GM21390 (cell line): ENCODE measurements around the gene GNAZ.
"Not testable (repeated sequence)": the region's sequence is repeated elsewhere in the genome, so short reads cannot be mapped to it uniquely, and the experiment has no call there.

Experiments used
- ATAC-seq: cut with Tn5 transposase; IDR thresholded peaks from one replicate; pipeline ENCODE4 v1.9.1; 2021; ENCODE audit not compliant: unreplicated experiment

The GNAZ gene

DNA sequence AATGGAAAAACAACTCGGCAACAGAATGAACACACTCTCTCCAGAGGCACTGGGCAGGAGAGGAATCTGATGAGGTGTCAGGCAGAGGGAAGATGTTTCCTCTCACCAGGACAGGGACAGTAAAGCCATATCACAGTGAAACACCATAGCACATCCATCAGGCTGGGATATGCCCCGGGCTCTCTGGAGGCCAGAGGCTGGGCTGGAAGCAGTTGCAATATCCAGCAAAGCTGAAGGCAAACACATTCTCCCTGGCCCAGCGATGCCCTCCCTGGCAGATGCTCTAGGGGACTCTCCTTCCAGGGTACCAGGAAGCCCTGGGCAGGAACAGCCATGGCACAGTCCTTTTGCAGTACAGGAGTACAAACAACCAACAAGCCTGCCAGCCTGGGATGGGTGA lies 60.4 kb downstream of the GNAZ start:
- no peak for ATAC-seq

DNA sequence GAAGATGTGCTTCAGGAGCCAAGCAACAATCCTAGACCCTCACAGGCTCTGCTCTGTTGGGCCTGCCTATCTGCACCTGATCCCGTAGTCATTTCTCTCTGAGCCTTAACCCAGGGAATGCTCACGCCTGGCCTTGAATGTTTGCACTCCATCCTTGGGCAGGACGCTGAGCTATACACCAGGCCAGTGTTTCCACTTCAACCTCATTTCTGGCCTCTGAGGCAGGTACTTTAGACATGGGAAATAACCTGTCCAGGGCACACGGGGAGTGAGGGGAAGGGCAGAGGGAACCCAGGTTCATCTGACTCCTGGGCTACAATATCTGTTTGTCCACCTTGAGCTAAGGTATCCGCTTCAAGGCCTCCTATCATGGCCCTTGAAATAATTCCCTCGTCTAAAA lies 61.6 kb downstream of the GNAZ start:
- no peak for ATAC-seq

DNA sequence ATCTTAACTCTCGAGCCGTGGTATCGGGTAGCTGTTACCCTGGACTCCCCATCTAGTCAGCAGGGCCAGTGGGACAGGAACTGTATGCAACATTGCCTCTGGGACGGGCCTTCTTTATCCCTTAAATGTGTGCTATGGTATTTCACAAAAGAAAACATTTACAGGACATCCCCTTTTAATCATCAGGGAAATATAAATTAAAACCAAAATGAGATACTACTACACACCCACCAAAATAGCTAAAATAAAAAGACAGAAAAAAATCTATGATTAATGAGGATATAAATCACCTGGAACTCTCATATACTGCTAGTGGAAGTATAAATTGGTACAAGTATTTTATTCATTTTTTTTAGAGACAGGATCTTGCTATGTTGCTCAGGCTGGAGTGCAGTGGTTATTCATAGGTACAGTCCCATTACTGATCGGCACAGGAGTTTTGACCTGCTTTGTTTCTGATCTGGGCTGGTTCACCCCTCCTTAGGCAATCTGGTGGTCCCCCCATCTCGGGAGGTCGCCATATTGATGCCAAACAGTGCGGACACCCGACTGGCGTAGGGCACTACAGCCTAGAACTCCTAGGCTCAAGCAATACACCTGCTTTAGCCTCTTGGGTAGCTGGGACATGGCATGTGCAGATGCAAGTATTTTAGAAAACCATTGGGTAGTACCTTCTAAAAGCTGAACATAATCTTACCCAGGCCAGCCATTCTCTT lies 62.2 kb downstream of the GNAZ start:
- ATAC-seq, result no peak

DNA sequence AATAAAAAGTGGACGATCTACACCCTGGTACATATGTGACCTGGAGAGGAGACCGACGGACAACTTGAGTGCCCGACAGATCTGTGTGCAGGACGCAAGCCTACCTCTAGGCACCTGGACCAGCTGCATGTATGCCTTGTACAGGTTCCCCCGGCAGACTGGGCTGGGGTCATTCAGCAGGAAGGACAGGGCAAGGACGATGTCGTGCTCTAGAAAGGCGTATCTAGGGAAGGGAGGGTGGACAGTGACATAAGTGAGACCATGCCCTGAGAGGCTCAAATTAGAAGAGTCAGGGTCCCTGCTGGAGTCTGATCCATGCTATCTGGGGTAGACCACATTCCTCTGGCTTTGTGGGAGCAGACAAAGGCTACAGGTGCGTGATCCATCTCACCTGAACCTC lies 63.6 kb downstream of the GNAZ start:
- no peak for ATAC-seq

DNA sequence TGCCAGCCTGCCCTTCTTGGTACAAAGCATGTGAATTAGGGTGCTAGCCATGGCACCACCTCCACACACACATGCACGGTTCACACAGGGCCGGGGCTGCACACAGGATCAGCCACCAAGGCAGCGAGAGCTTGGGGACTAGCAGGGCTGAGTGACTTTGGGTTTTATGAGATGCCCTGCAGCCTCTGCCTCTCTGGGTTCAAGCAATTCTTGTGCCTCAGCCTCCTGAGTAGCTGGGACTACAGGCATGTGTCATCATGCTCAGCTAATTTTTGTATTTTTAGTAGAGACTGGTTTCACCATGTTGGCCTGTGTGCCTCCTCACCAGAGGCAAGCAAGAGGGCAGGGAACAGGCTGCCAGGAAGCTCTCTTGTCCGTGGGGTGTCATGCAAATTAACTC lies 66.7 kb downstream of the GNAZ start:
- not testable (repeated sequence) for ATAC-seq

DNA sequence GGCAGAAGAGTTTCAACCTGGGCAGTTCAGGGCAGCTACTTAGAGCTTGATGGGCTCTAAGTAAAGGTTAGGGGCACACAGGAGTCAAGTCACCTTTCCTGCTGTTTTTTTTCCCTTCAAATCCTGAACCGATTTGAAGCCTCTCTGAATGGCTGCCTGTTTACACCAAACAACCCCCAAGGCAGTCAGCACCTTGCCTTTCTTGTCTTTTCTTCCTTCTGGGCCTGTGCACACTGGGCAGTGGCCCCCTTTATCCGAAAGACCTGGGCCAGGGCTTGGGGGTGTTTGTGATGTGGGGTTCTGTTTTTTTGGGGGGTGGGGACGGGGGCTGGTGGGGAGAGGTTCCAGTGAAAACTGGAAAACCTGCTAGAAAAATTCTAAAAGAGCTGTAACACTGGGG lies 67.1 kb downstream of the GNAZ start:
- no peak for ATAC-seq

DNA sequence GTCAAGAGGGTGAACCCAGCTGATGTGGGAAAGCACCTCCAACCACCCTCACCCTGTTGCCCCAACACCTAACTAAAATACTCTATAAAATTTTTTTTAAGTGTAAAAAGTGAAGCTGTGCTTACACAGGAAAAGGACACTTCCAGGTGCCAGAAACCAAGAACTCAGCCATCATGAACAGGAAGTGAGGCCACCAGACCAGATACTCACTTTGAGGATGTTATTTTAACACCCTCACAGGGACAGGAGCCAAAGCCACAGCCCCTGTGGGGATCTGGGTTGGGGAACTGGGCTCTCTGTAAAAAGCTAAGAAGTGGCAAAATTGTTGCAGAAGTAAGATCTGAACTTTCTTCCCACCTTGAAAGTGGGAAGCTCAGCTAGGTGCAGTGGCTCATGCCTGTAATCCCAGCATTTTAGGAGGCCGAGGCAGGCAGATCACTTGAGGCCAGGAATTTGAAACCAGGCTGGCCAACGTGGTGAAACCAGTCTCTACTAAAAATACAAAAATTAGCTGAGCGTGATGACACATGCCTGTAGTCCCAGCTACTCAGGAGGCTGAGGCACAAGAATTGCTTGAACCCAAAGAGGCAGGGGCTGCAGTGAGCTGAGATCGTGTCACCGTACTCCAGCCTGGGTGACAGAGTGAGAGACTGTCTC lies 67.7 kb downstream of the GNAZ start:
- ATAC-seq, result peak; percentile 49

DNA sequence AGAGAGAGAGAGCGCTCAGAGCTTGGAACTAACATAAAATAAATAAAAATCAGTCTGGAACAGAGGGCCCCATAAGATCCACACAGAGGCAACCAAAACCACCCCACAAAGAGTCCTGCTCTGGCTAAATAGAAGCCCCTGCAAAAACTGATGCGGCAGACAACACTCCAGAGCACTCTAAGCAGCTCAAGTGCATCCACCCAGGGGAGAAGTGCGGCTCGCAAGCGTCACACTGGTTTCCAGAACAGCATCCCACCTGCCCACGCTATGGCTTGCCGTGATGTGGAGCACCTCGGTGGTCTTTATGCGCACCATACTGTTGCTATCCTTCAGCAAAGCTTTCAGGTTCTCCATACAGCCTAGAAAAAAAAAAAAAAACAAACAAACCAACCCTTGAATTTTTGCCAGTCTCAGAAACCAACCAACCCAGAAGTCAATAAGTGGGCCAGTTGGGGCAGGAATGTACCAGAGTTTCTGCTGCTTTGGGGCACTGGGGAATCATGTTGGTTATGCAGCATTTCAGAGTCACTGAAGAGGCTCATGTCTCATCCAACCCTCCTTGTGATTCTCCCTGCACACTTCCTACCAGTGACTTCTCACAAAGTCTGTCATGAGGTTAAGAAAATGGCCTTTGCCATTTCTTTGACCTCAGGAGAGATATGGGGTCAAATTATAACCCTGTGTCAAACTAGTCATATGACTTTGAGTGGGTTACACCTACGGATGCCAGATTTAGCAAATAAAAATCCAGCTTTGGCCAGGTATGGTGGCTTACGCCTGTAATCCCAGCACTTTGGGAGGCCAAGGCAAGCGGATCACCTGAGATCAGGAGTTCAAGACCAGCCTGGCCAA lies 68.5 kb downstream of the GNAZ start:
- ATAC-seq, result no peak

DNA sequence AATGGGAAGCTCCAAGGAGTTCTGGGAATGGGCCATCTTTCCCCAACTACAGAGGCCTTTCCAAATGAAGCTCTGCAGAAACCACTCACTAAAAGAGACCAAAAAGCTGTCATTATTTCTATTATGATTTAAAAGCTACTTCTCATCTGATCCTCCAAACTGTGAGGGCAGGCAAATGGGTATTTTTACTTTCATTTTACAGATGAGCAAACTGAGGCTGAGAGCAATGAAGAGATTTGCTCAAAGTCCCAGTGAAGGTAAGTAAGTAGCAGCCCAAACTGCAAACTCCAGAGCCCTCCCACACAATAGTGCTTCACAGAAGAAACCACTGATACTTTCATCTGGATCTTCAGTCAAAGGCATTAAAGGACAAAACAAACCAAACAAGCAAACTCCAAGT lies 70.1 kb downstream of the GNAZ start:
- ATAC-seq, result no peak

DNA sequence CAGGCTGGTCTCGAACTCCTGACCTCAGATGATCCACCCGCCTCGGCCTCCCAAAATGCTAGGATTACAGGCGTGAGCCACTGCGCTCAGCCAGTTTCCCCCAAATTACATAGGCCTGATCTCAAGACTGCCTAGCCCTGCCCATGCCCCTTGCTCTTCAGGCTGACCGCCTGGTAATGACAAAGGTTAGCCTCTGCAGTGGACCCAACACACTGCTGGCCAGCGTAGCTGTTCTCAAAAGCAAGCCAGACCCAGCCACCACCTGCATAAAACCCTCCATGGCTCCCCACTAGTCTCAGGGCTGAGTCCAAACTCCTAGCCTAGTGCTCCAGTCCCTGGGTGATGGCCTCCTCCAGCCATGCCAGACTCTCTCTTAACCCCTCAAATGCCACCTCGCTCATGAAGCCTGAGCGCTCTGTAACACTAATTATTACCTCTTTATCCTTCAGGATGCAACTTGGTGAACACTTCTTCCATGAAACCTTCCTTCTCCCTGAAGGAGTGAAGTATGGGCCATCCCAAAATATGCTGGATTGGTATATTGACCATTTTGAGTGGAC lies 72.3 kb downstream of the GNAZ start:
- ATAC-seq, result no peak

DNA sequence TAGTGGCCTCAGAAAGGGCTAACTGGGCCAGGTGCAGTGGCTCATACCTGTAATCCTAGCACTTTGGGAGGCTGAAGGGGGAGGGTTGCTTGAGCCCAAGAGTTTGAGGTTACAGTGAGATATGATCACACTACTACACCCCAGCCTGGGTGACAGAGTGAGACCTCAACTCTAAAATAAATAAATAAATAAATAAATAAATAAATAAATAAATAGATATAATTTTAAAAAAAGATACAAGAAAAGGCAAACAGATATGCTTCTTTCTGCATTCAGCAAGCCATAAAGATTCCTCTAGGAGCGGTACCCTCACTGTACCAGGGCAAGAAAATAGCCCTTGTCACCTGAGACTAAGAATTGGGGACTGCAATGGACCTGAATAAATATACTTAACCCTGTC lies 72.8 kb downstream of the GNAZ start:
- ATAC-seq, result no peak

DNA sequence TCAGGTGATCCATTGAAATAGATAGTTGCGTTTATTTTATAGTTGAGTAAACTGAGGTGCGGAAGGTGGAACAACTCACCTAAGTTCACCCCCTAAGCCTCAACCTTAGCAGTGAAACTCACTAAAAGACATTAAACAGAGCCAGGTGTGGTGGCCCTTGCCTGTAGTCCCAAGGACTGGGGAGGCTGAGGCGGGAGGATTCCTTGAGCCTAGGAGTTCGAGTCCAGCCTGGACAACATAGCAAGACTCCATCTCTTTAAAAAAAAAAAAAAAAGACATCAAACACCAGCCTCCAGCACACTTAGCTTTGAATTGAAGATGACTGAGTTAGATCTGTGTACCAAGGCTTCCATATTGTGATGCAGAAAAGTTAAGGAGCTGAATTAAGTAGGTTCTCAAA lies 74.1 kb downstream of the GNAZ start:
- ATAC-seq, result no peak

DNA sequence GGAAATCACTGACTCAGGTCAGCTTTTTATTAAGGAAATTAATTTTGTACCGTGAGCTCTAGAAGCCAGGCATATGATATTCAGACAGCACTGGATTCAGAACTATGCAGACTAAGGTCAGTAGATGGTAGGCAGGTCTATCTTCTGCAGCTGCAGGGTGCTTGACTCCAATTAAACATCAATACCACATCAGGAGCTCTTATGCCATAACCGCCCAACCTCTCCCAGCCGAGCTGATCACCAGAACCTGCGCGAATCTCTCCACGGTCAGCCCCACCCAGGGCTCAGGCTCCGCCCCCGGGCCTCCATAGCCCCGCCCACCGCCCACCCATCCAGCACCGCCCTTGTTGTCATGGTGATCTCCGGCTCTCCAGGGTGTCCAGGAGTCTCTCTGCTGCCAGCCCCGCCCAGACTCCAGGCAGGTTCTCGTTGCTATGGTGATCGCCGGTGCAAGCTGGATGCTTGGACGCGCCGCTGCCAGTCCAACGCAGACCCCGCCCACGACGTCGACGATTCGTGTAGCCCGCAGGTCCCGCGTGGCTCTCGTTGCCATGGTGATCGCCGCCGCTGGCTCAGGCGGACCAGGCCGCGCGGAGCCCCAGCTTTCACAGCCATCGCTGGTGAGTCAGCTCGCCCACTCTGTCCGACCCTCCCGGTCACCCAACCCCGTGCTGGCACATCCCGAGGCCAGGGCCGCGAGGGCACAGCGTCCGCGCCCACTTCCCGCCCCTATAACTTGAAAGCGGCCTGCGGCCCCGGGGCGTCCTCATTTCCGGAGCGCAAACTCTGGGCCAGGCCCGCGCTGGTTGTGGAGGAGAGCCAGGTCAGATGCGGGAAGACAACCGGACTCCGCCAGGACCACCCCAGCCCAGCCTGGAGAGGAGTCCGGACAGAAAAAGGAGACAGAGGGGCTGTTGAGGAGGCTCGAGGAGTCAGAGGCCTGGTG lies 74.9 kb downstream of the GNAZ start, which contains the start of gene RAB36:
RAB36 (plus strand) TSS at position 546 of the 946 bp plus-strand sequence. CDS start 1,140 bp downstream, outside the sequence.
- ATAC-seq, result no peak

DNA sequence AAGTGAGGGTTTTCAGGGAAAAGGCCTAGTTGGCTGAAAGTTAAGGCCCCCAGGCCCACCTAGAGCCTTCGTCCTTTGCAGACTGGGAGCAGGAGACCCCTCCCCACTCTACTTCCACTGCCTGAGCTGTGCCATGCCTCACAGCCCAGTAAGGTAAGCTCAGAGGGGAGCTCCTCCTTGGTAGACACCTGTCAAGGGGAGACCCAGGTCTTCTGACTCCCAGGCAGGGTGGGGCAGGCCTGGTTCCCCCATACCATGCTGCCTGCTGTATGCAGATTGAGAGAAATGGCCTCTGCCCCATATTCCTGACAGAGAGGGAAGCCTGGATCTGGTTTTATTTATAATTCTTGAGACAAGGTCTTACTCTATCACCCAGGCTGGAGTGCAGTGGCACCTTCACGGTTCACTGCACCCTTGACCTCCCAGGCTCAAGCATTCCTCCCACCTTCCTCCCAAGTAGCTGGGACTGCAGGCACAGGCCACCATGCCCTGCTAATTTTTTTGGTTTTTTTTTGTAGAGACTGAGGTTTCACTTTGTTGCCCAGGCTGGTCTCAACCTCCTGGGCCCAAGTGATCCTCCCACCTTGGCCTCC lies 75.7 kb downstream of the GNAZ start:
- no peak for ATAC-seq

DNA sequence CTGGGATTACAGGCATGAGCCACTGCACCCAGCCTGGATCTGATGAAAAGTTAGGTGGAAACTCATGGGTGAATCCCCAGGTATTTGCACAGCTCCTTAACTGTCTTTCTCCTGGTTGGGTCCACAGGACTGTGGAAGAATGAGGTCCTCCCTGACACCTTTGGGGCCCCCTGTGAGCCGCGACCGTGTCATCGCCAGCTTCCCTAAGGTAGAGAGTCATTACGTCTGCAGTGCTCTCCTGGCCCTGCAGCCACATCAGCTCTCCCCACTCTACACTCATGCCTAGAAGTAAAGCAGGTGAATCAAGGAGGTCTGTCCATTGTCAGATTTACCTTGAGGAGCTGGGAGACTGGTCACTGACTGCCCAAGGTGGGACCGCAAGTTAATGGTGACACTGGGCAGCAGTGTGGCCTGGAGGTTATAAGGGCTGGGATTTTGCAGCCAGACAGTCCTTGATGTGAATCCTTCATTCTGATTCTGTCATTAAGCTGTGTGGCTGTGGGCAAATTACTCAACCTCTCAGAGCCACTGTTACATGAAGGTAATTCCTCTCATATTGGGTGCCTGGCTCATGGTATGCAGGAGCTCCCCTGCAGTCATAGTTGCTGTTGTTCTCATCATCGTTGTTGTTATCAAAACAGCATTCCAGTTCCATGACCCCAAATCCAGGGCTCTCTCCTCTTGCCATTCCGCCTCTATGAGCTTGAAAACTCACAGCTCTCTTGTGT lies 76.3 kb downstream of the GNAZ start:
- no peak for ATAC-seq

DNA sequence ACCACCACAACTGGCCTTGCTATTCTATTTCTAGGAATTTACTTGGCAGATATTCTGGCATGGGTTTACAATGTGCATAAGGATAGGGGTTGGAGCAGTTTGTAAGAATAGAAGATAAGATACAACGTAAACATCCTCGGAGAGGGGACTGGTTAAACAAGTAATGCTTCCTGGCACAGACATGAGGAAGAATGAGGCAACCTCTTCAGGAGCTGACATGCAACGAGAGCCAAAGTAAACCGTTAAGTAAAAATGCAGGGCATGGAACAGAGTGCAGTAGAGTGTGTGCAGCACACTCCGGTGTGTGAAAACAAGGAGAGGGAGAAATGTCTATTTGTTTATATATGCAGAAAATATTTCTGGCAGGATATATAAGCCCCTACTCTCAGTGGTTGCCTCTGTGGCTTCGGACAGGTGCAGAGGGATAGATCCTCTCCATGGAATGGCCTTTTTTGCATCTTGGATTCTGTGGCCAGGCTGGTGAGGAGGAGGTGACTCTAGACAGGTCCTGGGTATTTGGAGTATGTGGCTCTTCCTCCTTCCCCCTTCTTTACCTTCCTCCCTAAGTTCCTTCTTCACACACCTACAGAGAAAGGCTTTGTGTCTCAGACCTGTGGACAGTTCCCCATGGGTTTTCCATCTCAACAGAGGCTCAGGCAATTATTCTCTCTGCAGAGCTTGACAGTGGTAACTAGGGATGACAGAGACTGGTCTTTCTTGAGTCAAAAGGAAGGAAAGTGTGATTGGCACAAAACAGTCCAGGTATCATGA lies 77.5 kb downstream of the GNAZ start:
- no peak for ATAC-seq

DNA sequence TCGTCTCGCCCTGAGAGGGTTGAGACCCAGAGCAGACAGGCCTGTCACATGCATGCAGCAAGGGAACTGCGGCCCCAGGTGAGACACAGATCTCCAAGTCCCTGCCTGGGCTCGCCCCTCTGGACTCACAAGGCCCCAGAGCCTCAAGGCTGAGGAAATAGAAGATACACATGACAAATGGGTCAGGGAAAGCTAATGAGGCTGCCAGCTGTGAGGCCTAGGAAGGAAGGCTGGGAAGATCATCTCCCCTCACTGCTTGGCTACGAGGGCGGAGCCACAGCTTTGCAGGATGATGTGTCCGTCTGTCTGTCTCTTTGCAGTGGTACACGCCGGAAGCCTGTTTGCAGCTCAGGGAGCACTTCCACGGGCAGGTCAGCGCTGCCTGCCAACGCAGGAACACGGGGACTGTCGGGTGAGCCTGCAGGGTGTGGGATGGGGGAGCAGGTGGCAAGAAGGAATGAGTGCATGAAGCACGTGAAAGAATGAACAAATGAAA lies 79.5 kb downstream of the GNAZ start:
- no peak for ATAC-seq

DNA sequence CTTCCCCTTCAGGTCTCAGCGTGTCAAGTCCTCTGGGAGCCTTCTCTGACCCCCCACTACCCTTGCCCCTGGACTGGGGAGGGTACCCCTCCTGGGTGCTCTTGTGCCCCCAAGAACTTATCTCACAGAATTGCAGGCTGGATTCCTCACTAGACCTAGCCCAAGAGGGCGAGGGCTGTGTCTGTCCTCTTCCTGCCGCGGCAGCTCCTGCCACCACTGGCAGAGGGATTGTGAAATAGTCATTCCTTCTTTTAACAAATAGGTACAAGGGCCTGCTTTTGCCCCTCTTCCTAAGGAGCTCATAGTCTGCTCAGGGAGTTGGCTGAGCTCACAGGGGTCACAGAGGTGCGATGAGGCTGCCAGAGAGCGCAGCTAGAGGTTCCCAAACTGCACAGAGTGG lies 80.4 kb downstream of the GNAZ start:
- ATAC-seq, result no peak
